OCI-LY7 (cell line): ENCODE data around the gene TMPRSS7. TPM values are rescaled to one million over a fixed set of nuclear protein-coding genes. Genes with fewer than 3 reads are reported as not detected.

Experiments used
- BruUV-seq: library from RNA; stranded (reverse); fragments of 400-500 nt; replicated peaks from 2 replicates; lab custom pipeline; 2021; lab: Mats Ljungman, UMichigan
- CTCF ChIA-PET: fragments of 300-600 bp; sonication (Branson Sonifier 250); formaldehyde crosslinking; loops from one replicate; lab custom pipeline; 2022; ENCODE audit warnings: antibody characterized with exemption; ENCODE audit not compliant: unreplicated experiment; lab: Charles Lee
- POLR2A ChIA-PET: fragments of 300-600 bp; sonication (Branson Sonifier 250); formaldehyde crosslinking; loops from one replicate; lab custom pipeline; 2022; ENCODE audit warnings: antibody characterized with exemption; lab: Charles Lee
- DNase-seq: peaks from one replicate; pipeline ENCODE4 v3.0.0-alpha.2; 2015; ENCODE audit warnings: low spot score
- H2AFZ ChIP-seq: fragments of 200-600 bp; sonication (generic), shearing (Covaris generic); 2 replicates; pipeline ENCODE4 v1.6.1; 2014; ENCODE audit warnings: mild to moderate bottlenecking, antibody characterized with exemption, low read length, moderate library complexity
- H3K27ac ChIP-seq: fragments of 200-600 bp; sonication (generic); 2 replicates; pipeline ENCODE4 v1.5.1; 2014; ENCODE audit warnings: mixed run types, low read depth, mild to moderate bottlenecking, moderate library complexity, low read length, inconsistent platforms; ENCODE audit not compliant: poor library complexity, severe bottlenecking
- H3K36me3 ChIP-seq: fragments of 200-600 bp; sonication (generic); 2 replicates; pipeline ENCODE4 v1.6.1; 2014; ENCODE audit warnings: mild to moderate bottlenecking, antibody characterized with exemption, low read length, moderate library complexity, mixed read lengths; ENCODE audit not compliant: insufficient read depth
- H3K4me1 ChIP-seq: fragments of 200-600 bp; sonication (generic); 2 replicates; pipeline ENCODE4 v1.5.1; 2014; ENCODE audit warnings: mild to moderate bottlenecking, low read length; ENCODE audit not compliant: insufficient read depth, poor library complexity, severe bottlenecking
- H3K4me2 ChIP-seq: fragments of 200-600 bp; sonication (generic); 2 replicates; pipeline ENCODE4 v1.6.1; 2014; ENCODE audit warnings: mild to moderate bottlenecking, low read length
- H3K4me3 ChIP-seq: fragments of 200-600 bp; sonication (generic); 2 replicates; pipeline ENCODE4 v1.5.1; 2014; ENCODE audit warnings: mild to moderate bottlenecking, low read depth, low read length; ENCODE audit not compliant: poor library complexity, severe bottlenecking
- H3K79me2 ChIP-seq: fragments of 200-600 bp; sonication (generic); 2 replicates; pipeline ENCODE4 v1.6.1; 2016; ENCODE audit warnings: low read depth, mild to moderate bottlenecking, low read length, moderate library complexity, mixed read lengths; ENCODE audit not compliant: insufficient read depth
- H3K9me2 ChIP-seq: fragments of 200-600 bp; sonication (generic); 2 replicates; pipeline ENCODE4 v1.6.1; 2016; ENCODE audit warnings: mild to moderate bottlenecking, low read length, mixed read lengths; ENCODE audit not compliant: insufficient read depth
- H3K9me3 ChIP-seq: fragments of 200-600 bp; sonication (generic); 2 replicates; pipeline ENCODE4 v1.6.1; 2014; ENCODE audit warnings: mild to moderate bottlenecking, mixed run types, low read length, mixed read lengths
- H4K20me1 ChIP-seq: fragments of 200-600 bp; sonication (generic); 2 replicates; pipeline ENCODE4 v1.6.1; 2014; ENCODE audit warnings: mild to moderate bottlenecking, antibody characterized with exemption, low read length, moderate library complexity, mixed read lengths; ENCODE audit not compliant: insufficient read depth
- CTCF ChIP-seq: fragments of 200-600 bp; sonication (generic); conservative IDR thresholded peaks from 2 replicates; pipeline ENCODE4 v1.5.1; 2014; ENCODE audit warnings: mild to moderate bottlenecking, antibody characterized with exemption, low read length, moderate library complexity, mixed read lengths
- EZH2phosphoT487 ChIP-seq: fragments of 200-600 bp; sonication (generic); IDR thresholded peaks from 2 replicates; pipeline ENCODE4 v1.6.1; 2018; ENCODE audit warnings: low read depth, borderline replicate concordance, mild to moderate bottlenecking, mixed run types, antibody characterized with exemption, low read length, moderate library complexity, mixed read lengths
- intact Hi-C: fragments of 100-400 bp; cut with micrococcal nuclease; formaldehyde crosslinking; loops from one replicate; pipeline ENCODE4 v1.10.0; 2022; ENCODE audit not compliant: unreplicated experiment
- total RNA-seq, 2 experiments: library from RNA; depleted of rRNA in 1 of 2; stranded (reverse); fragments of >200 nt in 1 of 2; shearing (Covaris generic) in 1 of 2; gene quantifications; 2 replicates each; pipeline ENCODE4 v1.2.3, GENCODE V29; 2014 to 2022

TMPRSS7 gene
- total RNA-seq, 2 experiments from 2014 or later: not detected

GRCh38 chr3:112078125-112079083, 43.9 kb downstream of the TMPRSS7 start:
- Histone ChIP-seq H3K4me1 (peaks cover 11% of the 10 kb centered on the region), H3K4me3 (no peak overlapping the region), H3K27ac (no peak overlapping the region), H3K36me3 (no peaks in the 10 kb centered on the region), H3K9me2 (no peaks in the 10 kb centered on the region), H4K20me1 (no peaks in the 10 kb centered on the region), H2AFZ (peak overlapping the region; percentile 51; the same call in 1 of the 2 replicates), H3K4me2 (peak overlapping the region; percentile 26), H3K79me2 (no peaks in the 10 kb centered on the region), H3K9me3 (no peaks in the 10 kb centered on the region)
- CTCF ChIA-PET: no interaction called here
- POLR2A ChIA-PET: interaction anchor here (0.6 to 1.7 kb wide), 6 partner anchors 8 to 517 kb away, joined by 3 to 7 read pairs (median 4); partner anchors contain the start of gene C3orf52
- no peak for DNase-seq
- intact Hi-C loops: no loop called here
- no TSS peak for BruUV-seq
- no peak for TF ChIP-seq EZH2phosphoT487

GRCh38 chr3:112083239-112083638, 48.7 kb downstream of the TMPRSS7 start:
- Histone ChIP-seq H3K9me3 (no peaks in the 10 kb centered on the region), H3K9me2 (no peaks in the 10 kb centered on the region), H3K4me1 (peaks cover 26% of the 10 kb centered on the region), H3K4me3 (no peak overlapping the region), H2AFZ (no peak overlapping the region), H3K79me2 (peaks cover under 1% of the 10 kb centered on the region; the same call in 1 of the 2 replicates), H3K27ac (no peak overlapping the region), H3K4me2 (no peak overlapping the region), H3K36me3 (no peaks in the 10 kb centered on the region), H4K20me1 (no peaks in the 10 kb centered on the region)
- CTCF ChIA-PET: no interaction called here
- POLR2A ChIA-PET: no interaction called here
- TF ChIP-seq CTCF (no peak), EZH2phosphoT487 (no peak)
- no TSS peak for BruUV-seq
- intact Hi-C loops: no loop called here
- DNase-seq: no peak

- no peaks in the 10 kb centered on the region for H3K9me3 ChIP-seq
- TF ChIP-seq CTCF (no peak), EZH2phosphoT487 (no peak)
- no TSS peak for BruUV-seq
- H3K4me3 ChIP-seq: no peak overlapping the region
- no peaks in the 10 kb centered on the region for H4K20me1 ChIP-seq
- no peaks in the 10 kb centered on the region for H3K9me2 ChIP-seq
- POLR2A ChIA-PET: interaction anchor here (0.6 to 1.2 kb wide), 3 partner anchors 12 to 493 kb away, joined by 3 read pairs; no protein-coding TSS in a partner anchor
- CTCF ChIA-PET: no interaction called here
- DNase-seq: no peak
- H3K4me2 ChIP-seq: 0 out of 2 replicates have a peak overlapping the region, but pooled peaks have one; percentile 93
- H2AFZ ChIP-seq: peak overlapping the region; percentile 61; the same call in 1 of the 2 replicates
- H3K27ac ChIP-seq: no peak overlapping the region
- H3K36me3 ChIP-seq: no peaks in the 10 kb centered on the region
- H3K79me2 ChIP-seq: peaks cover 7% of the 10 kb centered on the region; the same call in 1 of the 2 replicates
- peaks cover 35% of the 10 kb centered on the region for H3K4me1 ChIP-seq
- intact Hi-C loops: no loop called here
Observed at GRCh38 chr3:112084980-112085705, 50.6 kb downstream of the TMPRSS7 start.
